Measurements from ENCODE around the gene RAD51B.

Gene RAD51B

DNA sequence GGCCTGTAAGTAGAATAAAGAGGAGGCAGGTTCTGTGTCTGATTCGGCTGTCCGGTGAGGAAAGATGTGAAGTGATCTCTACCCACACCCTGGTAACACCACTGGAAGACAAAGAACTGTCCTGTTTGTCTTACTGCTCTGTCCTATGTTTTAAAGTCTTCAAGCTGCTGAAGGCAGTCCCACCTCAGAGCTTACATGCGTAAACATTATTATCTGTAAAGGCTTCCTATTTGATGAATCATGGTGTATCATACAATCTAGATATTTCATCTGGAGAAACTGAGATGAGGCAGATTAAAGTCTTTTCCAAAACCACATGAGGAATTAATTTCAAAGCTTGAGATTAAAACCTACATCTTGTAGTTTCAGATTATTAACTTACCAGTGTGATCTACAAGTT, 545.6 kb downstream of the RAD51B start:
- no peak for TF ChIP-seq CTCF (conservative IDR thresholded peaks at IDR 0.05; ENCODE audit: control insufficient read depth, insufficient read depth, low read depth, low read length)
- no peak overlapping the region for H3K4me3 ChIP-seq (ENCODE audit: control insufficient read depth, low read depth, low read length)
- DNase-seq (ENCODE audit: low read depth): peak; percentile 70

DNA sequence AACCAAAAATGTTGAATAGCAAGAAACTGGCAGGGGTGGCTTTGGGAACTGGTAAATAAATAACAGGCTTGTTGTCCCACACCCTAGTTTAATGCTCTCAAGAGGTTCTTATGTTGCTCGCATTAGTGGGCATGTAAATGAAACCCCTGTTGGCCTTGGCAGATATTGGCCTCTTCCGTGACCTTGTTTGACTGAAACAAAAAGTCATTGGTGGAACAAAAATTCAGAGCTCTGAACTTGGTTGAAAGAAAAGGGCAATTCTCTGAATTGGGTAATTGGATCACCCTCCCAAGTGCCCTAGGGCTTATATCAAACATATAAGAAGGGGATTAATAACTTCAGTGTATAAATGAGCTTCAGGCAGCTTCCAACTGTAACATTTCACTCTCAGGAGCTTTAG, 547.1 kb downstream of the RAD51B start:
- no peak for TF ChIP-seq CTCF (conservative IDR thresholded peaks at IDR 0.05; ENCODE audit: control insufficient read depth, insufficient read depth, low read depth, low read length)
- H3K4me3 ChIP-seq (ENCODE audit: control insufficient read depth, low read depth, low read length): no peak overlapping the region
- DNase-seq (ENCODE audit: low read depth): no peak

- TF ChIP-seq CTCF (conservative IDR thresholded peaks at IDR 0.05; ENCODE audit: control insufficient read depth, insufficient read depth, low read depth, low read length): no peak
- H3K4me3 ChIP-seq (ENCODE audit: control insufficient read depth, low read depth, low read length): no peak overlapping the region
- no peak for DNase-seq (ENCODE audit: low read depth)
Observed at GRCh38 chr14:68367536-68367935, 548.0 kb downstream of the RAD51B start.

DNA sequence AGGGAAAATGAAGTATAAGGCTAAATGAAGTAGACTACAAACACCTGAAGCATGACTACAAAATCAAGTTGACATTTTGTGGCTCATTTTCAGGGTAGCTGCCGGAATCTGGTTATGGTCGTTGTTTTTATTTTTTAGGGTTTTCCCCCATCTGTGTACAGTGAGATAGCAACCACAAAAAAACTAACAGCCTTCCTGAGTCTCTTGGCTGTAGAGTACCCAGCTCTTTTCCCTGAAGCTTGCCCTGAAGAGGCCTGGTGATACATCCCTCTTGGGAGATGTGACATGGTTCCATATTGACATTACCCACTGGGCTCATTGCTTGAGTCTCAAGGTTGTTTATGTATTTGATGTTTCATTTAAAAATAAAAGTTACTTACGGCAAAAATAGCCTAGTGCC, 549.3 kb downstream of the RAD51B start:
- no peak for DNase-seq (ENCODE audit: low read depth)
- H3K4me3 ChIP-seq (ENCODE audit: control insufficient read depth, low read depth, low read length): no peak overlapping the region
- TF ChIP-seq CTCF (conservative IDR thresholded peaks at IDR 0.05; ENCODE audit: control insufficient read depth, insufficient read depth, low read depth, low read length): no peak

DNA sequence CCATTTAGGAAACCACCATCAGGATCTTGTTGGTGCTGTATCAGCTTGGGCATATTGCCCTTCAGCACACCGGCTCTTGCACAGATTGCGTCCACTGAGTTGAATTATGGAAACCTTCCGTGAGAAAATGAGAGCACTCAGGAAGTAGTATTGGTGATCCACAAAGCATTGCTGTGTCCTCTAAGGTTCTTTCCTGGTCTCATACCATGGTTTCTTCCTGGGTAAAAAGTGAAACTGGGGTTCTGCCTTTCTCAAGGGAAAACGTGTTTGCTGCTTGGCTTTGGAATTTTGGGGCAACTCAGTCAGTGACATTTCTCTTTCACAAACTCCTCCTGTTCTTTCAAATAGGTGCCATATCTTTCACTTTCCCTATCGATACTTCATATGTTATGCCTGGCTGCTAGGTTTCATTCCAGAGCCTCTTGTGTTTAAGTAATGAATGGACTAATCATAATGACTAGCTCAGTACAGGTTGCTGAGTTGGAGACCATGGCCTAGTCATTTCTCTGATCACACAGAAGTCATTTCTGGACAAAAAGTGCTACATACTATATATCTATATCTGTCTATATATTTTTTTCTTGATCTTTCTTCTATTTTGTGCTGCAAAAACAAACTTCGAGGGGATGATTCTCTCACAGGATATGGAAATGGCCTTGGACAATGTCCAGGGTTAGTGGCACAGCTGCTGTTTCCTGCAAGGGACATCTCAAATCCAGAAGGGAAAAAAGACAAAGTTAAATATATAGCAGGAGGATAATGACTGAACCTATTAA, 549.9 kb downstream of the RAD51B start:
- TF ChIP-seq CTCF (conservative IDR thresholded peaks at IDR 0.05; ENCODE audit: control insufficient read depth, insufficient read depth, low read depth, low read length): no peak
- H3K4me3 ChIP-seq (ENCODE audit: control insufficient read depth, low read depth, low read length): no peak overlapping the region
- no peak for DNase-seq (ENCODE audit: low read depth)

- H3K4me3 ChIP-seq (ENCODE audit: control insufficient read depth, low read depth, low read length): no peak overlapping the region
- DNase-seq (ENCODE audit: low read depth): no peak
- TF ChIP-seq CTCF (conservative IDR thresholded peaks at IDR 0.05; ENCODE audit: control insufficient read depth, insufficient read depth, low read depth, low read length): no peak
Observed at GRCh38 chr14:68370057-68370360, 550.4 kb downstream of the RAD51B start.

- DNase-seq (ENCODE audit: low read depth): no peak
- no peak for TF ChIP-seq CTCF (conservative IDR thresholded peaks at IDR 0.05; ENCODE audit: control insufficient read depth, insufficient read depth, low read depth, low read length)
- no peak overlapping the region for H3K4me3 ChIP-seq (ENCODE audit: control insufficient read depth, low read depth, low read length)
Observed at GRCh38 chr14:68372368-68372767, 552.8 kb downstream of the RAD51B start.

All from fibroblast of mammary gland (primary cell).